HFFc6 (cell line): Measurements from ENCODE around the gene PRRT1. TPM values are rescaled to one million over a fixed set of nuclear protein-coding genes. Genes with fewer than 3 reads are reported as not detected.
"Not testable (repeated sequence)": the region's sequence is repeated elsewhere in the genome, so short reads cannot be mapped to it uniquely, and the experiment has no call there.

Experiments used
- DNase-seq: peaks from one replicate; pipeline ENCODE4 v3.0.0-alpha.2; 2018
- H3K27ac Mint-ChIP-seq: 2 replicates; pipeline ENCODE4 v1.8.0; 2020; ENCODE audit warnings: mild to moderate bottlenecking, mixed read lengths
- H3K27me3 Mint-ChIP-seq: 2 replicates; pipeline ENCODE4 v1.8.0; 2021; ENCODE audit warnings: mild to moderate bottlenecking, moderate library complexity, mixed read lengths; ENCODE audit not compliant: insufficient read depth
- H3K36me3 Mint-ChIP-seq: 2 replicates; pipeline ENCODE4 v1.8.0; 2021; ENCODE audit warnings: low read depth, mixed read lengths
- H3K4me1 Mint-ChIP-seq: 2 replicates; pipeline ENCODE4 v1.8.0; 2020; ENCODE audit warnings: low read depth, mixed read lengths
- H3K4me3 Mint-ChIP-seq: 2 replicates; pipeline ENCODE4 v1.8.0; 2020; ENCODE audit warnings: mild to moderate bottlenecking, moderate library complexity, mixed read lengths
- H3K9me3 Mint-ChIP-seq: 2 replicates; pipeline ENCODE4 v1.8.0; 2020; ENCODE audit warnings: mild to moderate bottlenecking, mixed read lengths
- CTCF ChIP-seq: fragments of 200-600 bp; sonication (generic); IDR thresholded peaks from 2 replicates; pipeline ENCODE4 v1.5.0; 2021; ENCODE audit warnings: antibody characterized with exemption, mild to moderate bottlenecking
- microRNA-seq: library from miRNA; unstranded; fragments of <30 nt; microRNA quantifications from one replicate; pipeline ENCODE4, GENCODE V29; 2019
- total RNA-seq, 6 experiments: library from RNA; stranded (reverse); fragmentation: NEBNext Ultra II Directional; extraction: Animal tissue kit (Norgen Biotek cat#: 25700); gene quantifications; 2 replicates in 1 of 6; 3 replicates in 5 of 6; pipeline ENCODE4 v1.2.3, GENCODE V29; 2021

Gene PRRT1
- total RNA-seq, 6 experiments from 2014 or later, result 2.6 to 5.8 (median 5.1) TPM

- no peak overlapping the region for H3K27ac Mint-ChIP-seq
- H3K4me3 Mint-ChIP-seq, result no peak overlapping the region
- H3K9me3 Mint-ChIP-seq, result no peaks in the 10 kb centered on the region
- H3K27me3 Mint-ChIP-seq, result peaks cover 18% of the 10 kb centered on the region
- no peak for DNase-seq
- H3K36me3 Mint-ChIP-seq, result no peaks in the 10 kb centered on the region
- no peak for TF ChIP-seq CTCF
- peaks cover 25% of the 10 kb centered on the region for H3K4me1 Mint-ChIP-seq
These were observed 46.3 kb downstream of the PRRT1 start for GRCh38 chr6:32105433-32105832.

GRCh38 chr6:32102255-32102654 lies 49.5 kb downstream of the PRRT1 start:
- H3K27me3 Mint-ChIP-seq, result peaks cover 22% of the 10 kb centered on the region
- H3K27ac Mint-ChIP-seq, result no peak overlapping the region
- H3K36me3 Mint-ChIP-seq, result no peaks in the 10 kb centered on the region
- H3K4me1 Mint-ChIP-seq, result peaks cover 5% of the 10 kb centered on the region
- no peak overlapping the region for H3K4me3 Mint-ChIP-seq
- DNase-seq, result no peak
- no peak for TF ChIP-seq CTCF
- no peaks in the 10 kb centered on the region for H3K9me3 Mint-ChIP-seq

GRCh38 chr6:32100251-32100650 lies 51.5 kb downstream of the PRRT1 start:
- H3K36me3 Mint-ChIP-seq, H3K4me3 Mint-ChIP-seq, H3K27ac Mint-ChIP-seq, H3K9me3 Mint-ChIP-seq, H3K4me1 Mint-ChIP-seq, DNase-seq: not testable (repeated sequence)
- H3K27me3 Mint-ChIP-seq, result peaks cover 25% of the 10 kb centered on the region

Small RNAs within 50 kb of the gene (microRNA-seq; reads per million reads assigned to microRNA genes)
- 9.3 reads per million, percentile 7 among the genes with 10 or more reads in this experiment for gene MIR6721
- not detected for gene MIR6833

Other genes starting within 250 kb of the PRRT1 start
- 1 to 10 TPM; 7.3 to 9.0 (median 8.3) TPM for gene ZBTB12, start 249.9 kb downstream of the PRRT1 start, total RNA-seq
- under 1 TPM in 4 of 6 experiments, not detected in 2; 0.24 to 0.43 (median 0.43) TPM for gene C2, start 224.2 kb downstream of the PRRT1 start, total RNA-seq
- gene CFB, start 205.8 kb downstream of the PRRT1 start, total RNA-seq, result 1 to 10 TPM in 2 of 6 experiments, under 1 TPM in 3, not detected in 1; 0.33 to 1.3 (median 0.81) TPM
- 10 to 100 TPM; 63.4 to 87.0 (median 78.7) TPM for gene NELFE, start 193.0 kb downstream of the PRRT1 start, total RNA-seq
- 10 to 100 TPM; 74.0 to 83.3 (median 77.8) TPM for gene SKIC2, start 192.8 kb downstream of the PRRT1 start, total RNA-seq
- gene DXO, start 179.8 kb downstream of the PRRT1 start, total RNA-seq, result 10 to 100 TPM; 14.1 to 20.5 (median 16.5) TPM
- gene C4A, start 169.9 kb downstream of the PRRT1 start, total RNA-seq, result 1 to 10 TPM; 1.2 to 3.2 (median 2.0) TPM
- gene C4B, start 137.1 kb downstream of the PRRT1 start, total RNA-seq, result 1 to 10 TPM; 1.5 to 2.5 (median 2.0) TPM
- under 1 TPM in 1 of 6 experiments, not detected in 5; 0.17 TPM for gene CYP21A2, start 113.5 kb downstream of the PRRT1 start, total RNA-seq
- gene TNXB, start 42.6 kb downstream of the PRRT1 start, total RNA-seq, result 1 to 10 TPM in 1 of 6 experiments, under 1 TPM in 5; 0.28 to 1.4 (median 0.83) TPM
- gene ATF6B, start 23.7 kb downstream of the PRRT1 start, total RNA-seq, result 10 to 100 TPM; 80.0 to 96.2 (median 88.7) TPM
- gene FKBPL, start 21.7 kb downstream of the PRRT1 start, total RNA-seq, result 1 to 10 TPM; 4.3 to 6.0 (median 4.9) TPM
- 10 to 100 TPM; 15.9 to 21.7 (median 18.6) TPM for gene PPT2, start 2.2 kb upstream of the PRRT1 start, total RNA-seq
- gene EGFL8, start 12.7 kb upstream of the PRRT1 start, total RNA-seq, result 1 to 10 TPM; 3.5 to 4.4 (median 3.7) TPM
- 100 to 1,000 TPM in 5 of 6 experiments, 10 to 100 TPM in 1; 88.8 to 114 (median 104) TPM for gene AGPAT1, start 24.1 kb upstream of the PRRT1 start, total RNA-seq
- gene RNF5, start 26.5 kb upstream of the PRRT1 start, total RNA-seq, result 10 to 100 TPM; 30.0 to 37.4 (median 34.7) TPM
- gene AGER, start 32.3 kb upstream of the PRRT1 start, total RNA-seq, result 1 to 10 TPM; 6.2 to 7.6 (median 6.5) TPM
- gene PBX2, start 38.3 kb upstream of the PRRT1 start, total RNA-seq, result 10 to 100 TPM; 50.7 to 61.4 (median 56.2) TPM
- gene GPSM3, start 40.7 kb upstream of the PRRT1 start, total RNA-seq, result 10 to 100 TPM in 1 of 6 experiments, 1 to 10 TPM in 5; 4.0 to 10.1 (median 7.6) TPM
- gene NOTCH4, start 72.1 kb upstream of the PRRT1 start, total RNA-seq, result under 1 TPM; 0.29 to 0.68 (median 0.48) TPM
- gene TSBP1, start 220.0 kb upstream of the PRRT1 start, total RNA-seq, result not detected